GM19351 (cell line): ENCODE data around the gene HRAS.
"Not testable (repeated sequence)": the region's sequence is repeated elsewhere in the genome, so short reads cannot be mapped to it uniquely, and the experiment has no call there.

Experiments
- ATAC-seq: cut with Tn5 transposase; IDR thresholded peaks from one replicate; pipeline ENCODE4 v1.9.1; 2021; ENCODE audit warnings: mild to moderate bottlenecking, moderate library complexity; ENCODE audit not compliant: unreplicated experiment

The HRAS gene

DNA sequence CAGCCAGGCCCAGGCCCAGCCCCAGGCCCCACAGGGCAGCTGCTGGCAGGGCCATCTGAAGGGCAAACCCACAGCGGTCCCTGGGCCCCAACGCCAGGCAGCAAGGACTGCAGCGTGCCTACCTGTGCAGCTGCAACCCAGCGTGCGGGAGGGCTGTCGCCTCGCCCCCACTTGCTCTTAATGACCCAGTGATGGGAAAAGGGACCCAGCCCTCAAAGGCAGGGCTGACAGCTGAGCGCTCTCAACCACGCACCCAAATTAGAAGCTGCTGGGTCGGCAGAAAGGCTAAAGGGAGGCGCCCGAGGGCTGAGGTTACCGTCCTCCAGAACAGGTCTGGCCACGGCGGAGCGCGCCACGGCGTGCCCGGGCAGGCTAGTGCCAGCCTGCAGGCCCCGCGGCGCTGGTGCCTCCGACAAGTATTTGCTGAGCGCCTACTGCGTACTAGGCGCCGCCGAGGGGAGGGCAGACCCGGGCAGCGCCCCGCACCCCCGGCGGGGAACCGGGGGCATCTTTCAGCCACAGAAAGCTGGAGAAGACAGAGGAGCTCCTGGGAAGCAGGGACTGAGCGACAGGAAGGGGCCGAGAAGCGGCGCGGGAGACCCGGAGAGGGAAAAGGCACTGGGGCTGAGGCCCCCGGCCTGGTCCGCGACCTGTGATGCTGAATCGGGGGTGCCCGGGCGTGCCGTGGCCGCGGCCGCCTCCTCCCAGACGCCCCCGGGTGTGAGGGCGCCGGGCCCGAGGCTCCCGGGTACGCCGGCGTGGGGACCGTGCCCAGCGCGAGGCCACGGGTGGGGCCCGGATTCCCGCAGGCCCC is 773 bp downstream of the HRAS start:
- ATAC-seq: no peak

GRCh38 chr11:533586-534395 is 1.6 kb downstream of the HRAS start:
- ATAC-seq: no peak

DNA sequence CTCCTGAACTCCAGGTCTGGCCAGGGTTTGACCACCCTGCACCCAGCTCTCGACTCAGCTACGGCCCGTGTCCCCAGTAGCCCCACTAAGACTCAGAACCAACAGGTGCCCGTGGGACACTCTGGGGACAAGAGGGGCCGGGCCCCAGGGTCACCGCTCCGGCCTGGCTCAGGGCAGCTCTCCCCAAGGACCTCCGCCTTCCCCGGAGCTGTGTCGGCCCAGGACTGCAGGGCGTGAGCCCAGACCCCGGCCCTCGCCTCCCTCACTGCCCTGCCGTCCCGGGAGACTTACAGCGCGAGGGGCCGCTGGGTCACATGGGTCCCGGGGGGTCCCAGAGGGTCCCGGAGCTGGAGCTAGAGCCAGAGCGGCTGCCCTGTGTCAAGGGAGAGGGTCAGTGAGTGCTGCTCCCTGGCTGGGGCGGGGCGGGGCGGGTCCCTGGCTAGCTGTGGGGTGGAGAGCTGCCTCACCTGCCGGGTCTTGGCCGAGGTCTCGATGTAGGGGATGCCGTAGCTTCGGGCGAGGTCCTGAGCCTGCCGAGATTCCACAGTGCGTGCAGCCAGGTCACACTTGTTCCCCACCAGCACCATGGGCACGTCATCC is 2.3 kb downstream of the HRAS start:
- ATAC-seq: no peak

DNA sequence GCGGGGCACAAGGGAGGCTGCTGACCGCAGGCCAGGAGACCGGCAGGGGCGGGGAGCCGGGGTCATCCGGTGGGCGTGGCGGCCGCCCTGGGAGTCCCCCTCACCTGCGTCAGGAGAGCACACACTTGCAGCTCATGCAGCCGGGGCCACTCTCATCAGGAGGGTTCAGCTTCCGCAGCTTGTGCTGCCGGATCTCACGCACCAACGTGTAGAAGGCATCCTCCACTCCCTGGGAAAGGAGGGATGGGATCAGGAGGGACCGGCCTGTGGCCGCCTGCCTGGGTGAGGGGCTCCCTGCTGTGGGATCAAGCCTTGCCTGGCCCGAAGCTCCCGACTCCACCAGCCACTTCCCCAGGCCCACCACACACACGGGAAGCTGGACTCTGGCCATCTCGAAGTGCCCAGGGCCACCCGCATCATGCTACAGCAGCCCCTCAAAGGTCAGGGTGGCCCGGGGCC is 2.8 kb downstream of the HRAS start:
- no peak for ATAC-seq

GRCh38 chr11:531919-532526 is 3.4 kb downstream of the HRAS start:
- ATAC-seq: no peak

- ATAC-seq: no peak
Measured at GRCh38 chr11:530960-531831, 4.2 kb downstream of the HRAS start.

- ATAC-seq: no peak
Measured at GRCh38 chr11:529728-530411, 5.5 kb downstream of the HRAS start.

GRCh38 chr11:528815-529727 is 6.3 kb downstream of the HRAS start:
- ATAC-seq: no peak

DNA sequence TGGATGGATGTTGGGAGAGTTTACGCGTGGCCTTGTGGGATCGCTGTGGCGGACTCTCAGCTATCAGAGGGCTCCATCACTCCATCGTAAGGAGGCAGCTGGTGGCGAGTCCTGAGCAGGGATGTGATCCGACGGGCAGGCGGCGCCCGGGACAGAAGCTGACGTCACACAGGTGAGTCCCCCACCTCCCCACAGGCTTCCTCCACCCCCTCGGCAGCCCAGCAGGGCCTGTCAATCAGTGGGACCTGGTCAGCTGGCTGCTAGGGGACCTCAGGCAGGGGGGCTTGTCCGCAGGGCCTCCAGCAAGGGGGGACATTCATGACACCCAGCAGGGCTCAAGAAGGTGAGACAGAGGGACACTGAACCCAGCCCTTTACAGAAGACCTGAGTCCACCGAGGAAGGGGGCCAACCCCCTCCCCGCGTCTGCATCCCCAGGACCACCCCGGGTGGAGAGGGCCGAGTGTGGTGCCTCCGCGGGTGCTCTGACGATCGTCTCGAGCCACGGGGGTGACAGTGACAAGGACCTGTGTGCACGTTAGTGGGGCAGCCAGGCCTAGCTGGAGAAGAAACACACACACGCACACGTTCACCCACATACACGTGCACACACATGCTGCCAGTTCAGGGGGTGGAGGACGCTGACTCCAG is 7.1 kb downstream of the HRAS start:
- no peak for ATAC-seq

DNA sequence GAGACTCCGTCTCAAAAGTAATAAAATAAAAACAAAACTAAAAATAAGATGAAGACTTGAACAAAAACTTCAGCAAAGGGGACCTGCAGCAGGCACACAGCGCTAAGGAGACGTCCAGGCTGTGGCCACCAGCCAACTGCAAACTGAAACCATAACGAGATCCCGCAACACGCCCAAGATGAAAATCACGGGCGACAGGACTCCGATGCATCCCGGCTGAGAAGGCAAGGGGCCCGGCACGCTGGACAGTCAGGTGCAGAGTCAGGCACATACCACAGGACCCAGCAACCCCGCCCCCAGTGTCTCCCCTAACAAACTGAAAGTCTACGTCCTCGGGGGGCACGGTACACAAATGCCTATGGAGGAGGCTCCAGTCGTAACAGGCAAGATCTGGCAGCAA is 9.2 kb downstream of the HRAS start:
- ATAC-seq: no peak

DNA sequence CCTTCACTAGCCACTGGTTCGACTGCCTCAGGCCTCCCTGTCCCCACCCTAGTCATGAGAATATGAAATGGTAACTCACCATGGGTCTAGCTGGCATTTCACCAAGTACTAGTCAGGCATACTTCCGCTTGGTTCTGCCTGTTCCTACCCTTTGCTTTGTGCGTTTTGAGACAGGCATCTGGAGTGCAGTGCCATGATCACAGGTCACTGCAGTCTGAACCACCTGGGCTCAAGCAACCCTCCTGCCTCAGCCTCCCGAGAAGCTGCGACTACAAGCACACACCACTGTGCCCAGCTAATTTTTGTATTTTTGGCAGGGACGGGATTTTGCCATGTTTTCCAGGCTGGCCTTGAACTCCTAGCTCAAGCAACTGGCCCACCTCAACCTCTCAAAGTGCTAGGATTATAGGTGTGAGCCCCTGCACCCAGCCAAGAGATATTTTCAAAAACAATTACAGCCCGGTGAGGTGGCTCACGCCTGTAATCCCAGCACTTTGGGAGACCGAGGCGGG is 14.1 kb downstream of the HRAS start:
- ATAC-seq: no peak

DNA sequence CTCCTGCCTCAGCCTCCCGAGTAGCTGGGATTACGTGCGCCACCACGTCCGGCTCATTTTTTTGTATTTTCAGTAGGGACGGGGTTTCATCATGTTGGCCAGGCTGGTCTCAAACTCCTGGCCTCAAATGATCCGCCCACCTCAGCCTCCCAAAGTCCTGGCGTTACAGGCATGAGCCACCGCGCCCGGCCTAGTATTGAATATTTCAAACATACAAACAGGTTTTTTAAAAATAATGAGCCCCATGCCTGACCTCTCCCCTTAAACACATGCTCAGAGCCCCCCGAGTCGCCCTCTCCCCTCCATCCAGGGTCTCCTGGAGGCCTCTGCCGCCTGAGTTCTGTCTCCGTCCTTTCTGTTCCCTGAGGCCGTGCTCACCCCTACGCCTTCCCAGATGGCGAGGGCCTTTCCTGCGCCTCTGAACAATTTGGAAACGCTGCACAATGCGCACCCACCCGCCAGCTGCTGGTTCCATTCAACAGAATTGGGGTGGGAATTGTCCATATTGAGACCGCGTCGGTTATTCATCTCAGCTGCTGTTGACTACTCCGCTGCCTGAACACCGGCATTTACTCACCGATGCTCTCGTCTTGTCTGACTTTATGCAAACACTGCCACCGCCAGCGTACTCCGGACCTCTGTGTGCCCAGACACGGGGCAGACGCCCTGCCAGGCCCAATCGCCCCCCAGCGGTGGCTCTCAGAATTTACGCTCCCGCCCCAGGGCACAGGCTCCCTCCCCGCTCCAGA is 14.8 kb downstream of the HRAS start:
- no peak for ATAC-seq

- peak; percentile 80 for ATAC-seq
Measured at GRCh38 chr11:518463-519202, 16.7 kb downstream of the HRAS start.

DNA sequence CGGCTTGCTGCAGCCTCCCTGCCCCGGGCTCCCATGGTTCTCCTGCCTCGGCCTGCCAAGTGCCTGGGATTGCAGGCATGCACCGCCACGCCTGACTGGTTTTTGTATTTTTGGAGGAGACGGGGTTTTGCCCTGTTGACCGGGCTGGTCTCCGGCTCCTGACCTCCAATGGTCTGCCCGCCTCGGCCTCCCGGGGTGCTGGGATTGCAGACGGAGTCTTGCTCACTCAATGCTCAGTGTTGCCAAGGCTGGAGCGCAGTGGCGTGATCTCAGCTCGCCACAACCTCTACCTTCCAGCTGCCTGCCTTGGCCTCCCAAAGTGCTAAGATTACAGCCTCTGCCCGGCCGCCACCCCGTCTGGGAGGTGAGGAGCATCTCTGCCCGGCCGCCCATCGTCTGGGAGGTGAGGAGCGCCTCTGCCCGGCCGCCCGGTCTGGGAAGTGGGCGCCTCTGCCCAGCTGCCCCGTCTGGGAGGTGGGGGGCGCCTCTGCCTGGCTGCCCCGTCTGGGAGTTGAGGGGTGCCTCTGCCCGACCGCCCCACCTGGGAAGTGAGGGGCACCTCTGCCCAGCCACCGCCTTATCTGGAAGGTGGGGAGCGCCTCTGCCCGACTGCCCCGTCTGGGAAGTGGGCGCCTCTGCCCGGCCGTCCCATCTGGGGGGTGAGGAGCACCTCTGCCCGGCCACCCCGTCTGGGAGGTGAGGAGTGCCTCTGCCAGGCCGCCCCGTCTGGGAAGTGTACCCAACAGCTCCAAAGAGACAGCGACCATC is 18.3 kb downstream of the HRAS start:
- ATAC-seq: not testable (repeated sequence)

- no peak for ATAC-seq
Measured at GRCh38 chr11:516400-516799, 19.0 kb downstream of the HRAS start.

DNA sequence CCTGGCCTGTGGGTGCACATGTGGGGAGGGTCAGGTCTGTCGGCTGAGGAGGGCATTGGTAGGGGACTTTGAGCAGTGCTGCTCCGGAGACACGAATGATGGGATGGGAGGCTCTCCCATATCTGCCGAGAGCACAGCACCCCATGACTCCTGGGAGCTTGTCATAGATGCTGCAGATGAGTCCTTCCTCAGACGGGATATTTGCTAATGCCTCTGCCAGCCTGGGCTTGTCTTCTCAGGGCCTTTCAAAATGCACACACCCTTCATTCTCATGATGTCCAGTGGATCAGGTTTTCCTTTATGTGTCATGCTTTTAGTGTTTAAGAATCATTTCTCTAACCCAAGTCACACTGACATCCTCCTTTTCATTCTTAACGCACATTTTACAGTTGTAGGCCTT is 20.2 kb downstream of the HRAS start:
- ATAC-seq: no peak
